Measurements from ENCODE around the gene CAVIN2. TPM values are rescaled to one million over a fixed set of nuclear protein-coding genes. Genes with fewer than 3 reads are reported as not detected.
A peak's percentile ranks its signal among the peaks of the same experiment; 100 is the strongest.

The CAVIN2 gene
- total and polyA plus RNA-seq, 8 donors, result 73.6 to 129 (median 104) TPM

GRCh38 chr2:191803007-191803406 lies 43.9 kb downstream of the CAVIN2 start:
- Histone ChIP-seq H3K27ac (no peak overlapping the region), H3K4me3 (no peak overlapping the region), H3K27me3 (no peaks in the 10 kb centered on the region), H3K36me3 (no peaks in the 10 kb centered on the region), H3K9me3 (no peaks in the 10 kb centered on the region), H3K4me1 (no peaks in the 10 kb centered on the region)
- DNase-seq, result no peak
- ATAC-seq, result peak; percentile 67
- intact Hi-C loops (cut with DNase I), result no loop called here
- TF ChIP-seq CTCF (IDR thresholded peaks at IDR 0.05), result no peak

GRCh38 chr2:191802180-191802579 lies 44.7 kb downstream of the CAVIN2 start:
- Histone ChIP-seq H3K4me1 (no peaks in the 10 kb centered on the region), H3K9me3 (no peaks in the 10 kb centered on the region), H3K27ac (no peak overlapping the region), H3K27me3 (no peaks in the 10 kb centered on the region), H3K36me3 (no peaks in the 10 kb centered on the region), H3K4me3 (no peak overlapping the region)
- TF ChIP-seq CTCF (IDR thresholded peaks at IDR 0.05), result no peak
- no peak for DNase-seq
- intact Hi-C loops (cut with DNase I), result no loop called here
- no peak for ATAC-seq

- no peak for DNase-seq
Observed at GRCh38 chr2:191800874-191801273, 46.0 kb downstream of the CAVIN2 start.

GRCh38 chr2:191799526-191799925 lies 47.4 kb downstream of the CAVIN2 start:
- Histone ChIP-seq H3K4me3 (no peak overlapping the region), H3K27me3 (no peaks in the 10 kb centered on the region), H3K27ac (no peak overlapping the region), H3K9me3 (no peaks in the 10 kb centered on the region), H3K36me3 (no peaks in the 10 kb centered on the region), H3K4me1 (no peaks in the 10 kb centered on the region)
- intact Hi-C loops (cut with DNase I), result no loop called here
- ATAC-seq (no peak), DNase-seq (no peak)
- TF ChIP-seq CTCF (IDR thresholded peaks at IDR 0.05), result no peak

More at GRCh38 chr2:191800874-191801273, 46.0 kb downstream of the CAVIN2 start:
- no peak for ATAC-seq
- Histone ChIP-seq H3K27me3 (no peaks in the 10 kb centered on the region), H3K36me3 (no peaks in the 10 kb centered on the region), H3K4me1 (no peaks in the 10 kb centered on the region), H3K4me3 (no peak overlapping the region), H3K27ac (no peak overlapping the region), H3K9me3 (no peaks in the 10 kb centered on the region)
- intact Hi-C loops (cut with DNase I), result no loop called here
- TF ChIP-seq CTCF (IDR thresholded peaks at IDR 0.05), result no peak

- intact Hi-C loops (cut with DNase I), result no loop called here
- DNase-seq (no peak), ATAC-seq (peak; percentile 61)
- H3K36me3 ChIP-seq, result no peaks in the 10 kb centered on the region
- no peaks in the 10 kb centered on the region for H3K9me3 ChIP-seq
- no peak overlapping the region for H3K4me3 ChIP-seq
- H3K27me3 ChIP-seq, result no peaks in the 10 kb centered on the region
- no peaks in the 10 kb centered on the region for H3K4me1 ChIP-seq
- no peak for TF ChIP-seq CTCF (IDR thresholded peaks at IDR 0.05)
- no peak overlapping the region for H3K27ac ChIP-seq
Observed at GRCh38 chr2:191797942-191798876, 48.7 kb downstream of the CAVIN2 start.

All from left lung (tissue), 10 donors.